Measurements from ENCODE around the gene OVCH2.
"Not testable (repeated sequence)": the region's sequence is repeated elsewhere in the genome, so short reads cannot be mapped to it uniquely, and the experiment has no call there.

OVCH2 gene, protein sequence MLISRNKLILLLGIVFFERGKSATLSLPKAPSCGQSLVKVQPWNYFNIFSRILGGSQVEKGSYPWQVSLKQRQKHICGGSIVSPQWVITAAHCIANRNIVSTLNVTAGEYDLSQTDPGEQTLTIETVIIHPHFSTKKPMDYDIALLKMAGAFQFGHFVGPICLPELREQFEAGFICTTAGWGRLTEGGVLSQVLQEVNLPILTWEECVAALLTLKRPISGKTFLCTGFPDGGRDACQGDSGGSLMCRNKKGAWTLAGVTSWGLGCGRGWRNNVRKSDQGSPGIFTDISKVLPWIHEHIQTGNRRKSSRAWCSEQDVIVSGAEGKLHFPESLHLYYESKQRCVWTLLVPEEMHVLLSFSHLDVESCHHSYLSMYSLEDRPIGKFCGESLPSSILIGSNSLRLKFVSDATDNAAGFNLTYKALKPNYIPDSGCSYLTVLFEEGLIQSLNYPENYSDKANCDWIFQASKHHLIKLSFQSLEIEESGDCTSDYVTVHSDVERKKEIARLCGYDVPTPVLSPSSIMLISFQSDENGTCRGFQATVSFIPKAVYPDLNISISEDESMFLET

DNA sequence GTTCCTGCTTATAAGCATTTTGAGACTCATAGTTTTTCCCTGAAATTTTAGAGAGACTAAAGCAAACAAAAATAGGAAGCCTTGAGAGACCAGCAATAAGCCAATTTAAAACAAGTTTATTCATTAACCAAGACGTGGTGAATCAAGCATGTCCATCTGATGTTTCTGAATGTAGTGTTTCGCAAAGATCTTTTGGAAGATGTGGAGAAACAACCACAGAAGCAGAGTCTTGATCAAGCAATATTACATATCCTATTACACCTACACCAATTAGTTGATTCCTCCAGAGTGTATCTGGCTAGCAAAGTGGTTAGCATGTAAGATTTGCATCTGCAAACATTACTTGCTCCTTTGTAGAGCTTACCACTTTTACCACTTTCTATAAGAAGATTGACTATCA, at the start of gene OVCH2:
Gene OVCH2, minus strand, starts transcription at position 101 of the 400 bp plus-strand sequence. Its CDS starts 83 bp downstream, at position 18.
- DNase-seq: no peak

DNA sequence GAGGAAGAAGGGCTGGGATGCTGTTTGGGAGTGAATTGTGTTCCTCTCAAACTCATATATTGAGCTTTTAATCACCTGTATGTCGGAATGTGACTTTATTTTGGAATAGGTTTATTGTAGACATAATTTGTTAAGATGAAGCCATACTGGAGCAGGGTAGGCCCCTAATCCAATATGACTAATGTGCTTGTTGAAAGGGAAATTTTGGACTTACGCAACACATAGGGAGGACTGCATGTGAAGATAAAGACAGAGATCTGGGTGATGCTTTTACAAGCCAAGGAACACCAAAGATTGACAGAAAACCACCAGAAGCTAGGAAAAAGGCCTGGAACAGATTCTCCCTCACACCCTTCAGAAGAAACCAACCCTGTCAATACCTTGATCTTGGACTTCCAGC, 43.2 kb upstream of the OVCH2 start:
- no peak for DNase-seq

DNA sequence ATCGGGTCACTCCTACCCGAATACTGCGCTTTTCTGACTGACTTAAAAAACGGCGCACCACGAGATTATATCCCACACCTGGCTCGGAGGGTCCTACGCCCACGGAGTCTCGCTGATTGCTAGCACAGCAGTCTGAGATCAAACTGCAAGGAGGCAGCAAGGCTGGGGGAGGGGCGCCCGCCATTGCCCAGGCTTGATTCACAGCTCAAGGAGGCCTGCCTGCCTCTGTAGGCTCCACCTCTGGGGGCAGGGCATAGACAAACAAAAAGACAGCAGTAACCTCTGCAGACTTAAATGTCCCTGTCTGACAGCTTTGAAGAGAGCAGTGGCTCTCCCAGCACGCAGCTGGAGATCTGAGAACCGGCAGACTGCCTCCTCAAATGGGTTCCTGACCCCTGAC, 28.5 kb upstream of the OVCH2 start:
- not testable (repeated sequence) for DNase-seq

DNA sequence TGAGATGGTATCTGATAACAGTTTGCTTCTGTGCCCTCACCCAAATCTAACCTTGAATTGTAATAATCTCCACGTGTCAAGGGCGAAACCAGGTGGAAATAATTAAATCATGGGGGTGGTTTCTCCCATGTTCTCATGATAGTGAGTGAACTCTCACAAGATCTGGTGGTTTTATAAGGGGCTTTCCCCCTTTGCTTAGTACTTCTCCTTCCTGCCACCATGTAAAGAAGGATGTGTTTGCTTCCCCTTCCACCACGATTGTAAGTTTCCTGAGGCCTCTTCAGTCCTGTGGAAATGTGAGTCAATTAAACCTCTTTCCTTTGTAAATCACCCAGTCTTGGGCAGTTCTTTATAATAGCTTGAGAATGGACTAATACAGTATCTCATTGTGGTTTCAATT, 8.5 kb upstream of the OVCH2 start:
- DNase-seq: no peak

DNA sequence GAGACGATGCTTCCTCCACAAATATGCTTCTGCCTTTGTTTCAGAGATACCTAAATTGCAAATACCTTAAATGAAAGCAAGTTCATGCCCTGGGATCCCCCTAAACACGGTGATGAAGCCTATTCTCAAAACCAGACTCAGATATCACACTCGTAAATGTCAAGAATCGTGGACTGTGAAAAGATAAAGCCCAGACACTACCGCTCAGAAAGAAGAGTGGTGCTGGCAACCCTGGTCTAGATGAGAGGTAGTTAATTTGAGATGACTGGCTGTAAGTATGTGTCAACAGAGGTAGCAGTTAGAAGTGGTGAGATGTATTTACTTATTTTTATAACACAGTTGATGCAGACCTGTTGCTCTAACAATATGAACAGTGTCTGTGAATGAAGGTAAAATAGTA, 2.5 kb downstream of the OVCH2 start:
- DNase-seq: no peak

DNA sequence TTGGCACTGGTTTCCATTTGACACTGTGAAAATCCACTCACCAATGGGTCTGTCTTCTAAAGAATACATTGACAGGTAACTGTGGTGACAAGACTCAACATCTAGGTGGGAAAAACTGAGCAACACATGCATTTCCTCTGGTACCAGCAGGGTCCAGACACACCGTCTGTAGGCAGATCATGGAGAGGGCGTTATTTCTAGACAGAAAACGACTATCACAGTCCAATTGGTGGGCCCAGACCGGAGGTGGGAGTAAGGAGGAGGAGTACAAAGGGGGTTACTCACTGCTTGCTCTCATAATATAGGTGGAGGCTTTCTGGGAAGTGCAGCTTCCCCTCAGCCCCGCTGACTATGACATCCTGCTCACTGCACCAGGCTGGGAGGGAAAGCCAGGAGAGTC, 9.9 kb downstream of the OVCH2 start:
- DNase-seq: no peak

DNA sequence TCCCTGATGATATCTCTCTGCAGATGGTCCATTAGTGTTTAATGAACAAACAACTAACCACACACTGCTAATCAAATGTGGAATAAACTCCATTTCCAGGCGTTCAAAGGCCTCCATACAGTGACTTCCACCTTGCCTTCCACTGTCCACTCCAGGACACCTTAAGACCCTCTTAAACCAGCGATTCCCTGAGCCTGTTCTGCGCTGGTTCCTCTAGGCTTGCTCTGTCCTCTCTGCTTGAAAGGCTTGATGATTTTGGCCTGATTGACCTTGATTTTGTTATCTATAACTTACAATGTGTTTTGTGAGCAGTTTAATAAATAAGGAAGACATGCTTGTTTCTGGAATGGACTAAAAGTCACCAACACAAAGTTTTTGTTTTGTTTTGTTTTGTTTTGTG, 12.0 kb downstream of the OVCH2 start:
- no peak for DNase-seq

DNA sequence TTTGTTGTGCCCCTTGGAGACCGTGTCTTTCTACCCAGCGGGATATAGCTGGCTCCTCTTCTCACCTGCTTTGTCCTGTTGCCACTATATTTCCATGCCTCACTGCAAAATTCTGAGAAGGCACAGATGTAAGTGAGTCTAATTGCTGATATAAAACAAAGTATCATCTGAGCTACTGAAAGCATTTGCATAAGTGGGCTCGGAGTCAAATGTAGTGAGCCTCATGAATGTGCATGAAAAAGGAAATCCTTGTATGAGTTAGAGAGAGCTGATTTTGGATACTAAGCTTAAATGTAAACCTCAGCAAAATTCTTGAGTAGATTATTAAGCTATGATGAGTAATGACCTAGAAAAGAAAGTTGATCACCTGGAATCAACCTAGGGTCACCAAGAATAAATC, 13.9 kb downstream of the OVCH2 start:
- DNase-seq: no peak

DNA sequence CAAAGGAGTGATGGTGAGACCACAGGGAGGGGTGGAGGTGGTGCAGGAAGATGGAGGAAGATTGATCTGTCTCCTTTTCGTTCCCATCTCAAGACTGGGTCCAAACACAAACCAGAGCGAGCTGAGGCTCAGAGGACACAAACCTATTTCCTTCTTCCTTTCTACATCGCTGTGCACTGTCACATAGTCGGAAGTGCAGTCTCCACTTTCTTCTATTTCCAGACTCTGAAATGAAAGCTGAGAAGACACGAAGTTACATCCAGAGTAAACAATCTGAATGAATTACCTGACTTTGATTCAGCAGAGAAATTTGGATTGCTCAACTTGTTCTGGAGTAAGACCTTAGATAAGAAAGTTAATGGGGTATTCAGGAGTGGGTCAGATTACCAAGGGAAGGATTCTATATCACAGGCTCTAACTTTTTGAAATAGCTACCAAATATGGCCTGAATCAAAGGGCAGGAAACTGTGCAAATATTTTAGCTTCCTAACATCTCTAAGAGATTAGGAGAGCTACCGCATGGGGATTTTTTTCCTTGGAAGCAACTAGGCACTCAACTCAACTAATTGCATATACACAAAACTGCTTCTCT, 14.4 kb downstream of the OVCH2 start:
- DNase-seq: peak; percentile 62

DNA sequence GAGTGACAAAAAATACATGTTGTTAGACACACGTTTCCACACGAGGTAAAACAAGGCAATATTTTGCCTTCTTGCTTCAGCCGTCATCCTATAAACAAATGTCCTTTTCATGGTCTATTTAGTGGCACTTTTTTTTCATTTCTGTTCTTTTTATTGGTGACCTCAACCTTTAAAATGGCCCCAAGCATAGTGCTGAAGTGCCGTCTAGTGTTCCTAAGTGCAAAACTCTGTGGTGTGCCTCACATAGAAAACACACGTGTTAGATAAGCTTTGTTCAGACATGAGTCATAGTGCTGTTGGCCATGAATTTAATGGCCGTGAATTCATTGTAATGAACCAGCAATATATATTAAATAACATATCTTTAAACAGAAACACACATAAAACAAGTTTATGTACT, 15.6 kb downstream of the OVCH2 start:
- no peak for DNase-seq

DNA sequence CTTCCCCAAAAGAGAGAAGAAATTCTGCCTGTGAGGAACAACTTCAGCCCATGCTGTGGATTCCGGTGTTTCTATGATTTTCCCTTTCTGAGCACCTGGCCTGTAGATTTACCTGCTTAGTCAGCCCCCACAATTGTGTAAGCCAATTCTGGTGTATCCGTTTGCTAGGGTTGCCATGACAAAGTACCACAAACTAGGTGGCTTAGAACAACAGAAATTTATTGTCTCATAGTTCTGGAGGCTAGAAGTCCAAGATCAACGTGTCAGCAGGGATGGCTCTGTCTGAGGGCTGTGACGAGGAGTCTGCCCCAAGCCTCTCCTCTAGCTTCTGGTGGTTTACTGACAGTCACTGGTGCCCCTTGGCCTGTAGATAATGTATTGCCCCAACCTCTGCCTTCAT, 17.0 kb downstream of the OVCH2 start:
- no peak for DNase-seq

DNA sequence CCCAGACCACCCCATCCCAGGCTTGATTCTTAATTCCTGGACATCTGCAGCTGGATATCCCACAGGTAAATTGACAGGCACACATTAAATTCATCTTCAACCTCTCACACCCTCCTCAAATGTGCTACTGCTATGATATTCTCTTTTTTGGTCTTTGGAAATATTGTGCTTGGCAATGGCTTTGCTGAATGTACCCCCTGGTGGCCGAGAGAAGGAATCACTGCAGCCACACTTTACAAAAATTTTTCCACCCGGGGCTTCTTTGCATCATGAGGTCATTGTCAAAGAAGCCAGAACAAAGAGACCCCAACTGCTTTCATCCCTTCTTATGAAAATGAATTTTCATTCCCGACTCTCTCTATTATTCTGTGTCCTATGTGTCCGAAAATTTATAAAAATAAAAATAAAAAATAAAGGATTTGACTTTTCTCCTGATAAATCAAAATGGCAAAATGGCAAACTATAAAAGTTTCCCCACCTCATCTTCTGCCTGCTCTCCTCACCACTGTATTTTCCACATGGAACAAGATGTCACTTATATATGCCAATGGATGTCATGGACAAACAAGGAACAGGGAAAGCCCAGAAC, 17.9 kb downstream of the OVCH2 start:
- DNase-seq: no peak

DNA sequence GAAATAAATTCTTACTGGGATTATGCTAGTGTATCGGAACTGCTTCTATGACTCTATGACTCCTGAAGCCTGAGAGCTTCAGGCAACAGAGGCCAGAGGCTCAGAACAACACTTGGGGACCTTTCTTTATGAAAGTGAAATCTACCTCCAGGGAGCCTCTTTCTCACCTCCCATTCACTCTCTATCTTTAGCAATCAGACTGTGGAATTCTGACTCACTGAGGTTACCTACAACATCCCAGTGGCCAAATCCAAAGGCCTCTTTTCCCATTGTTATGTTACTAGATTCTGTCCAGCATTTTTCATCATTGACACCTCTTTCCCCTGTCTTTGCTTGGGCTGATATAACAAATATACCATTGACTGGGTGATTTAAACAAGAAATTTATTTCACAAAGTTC, 18.9 kb downstream of the OVCH2 start:
- DNase-seq: no peak

DNA sequence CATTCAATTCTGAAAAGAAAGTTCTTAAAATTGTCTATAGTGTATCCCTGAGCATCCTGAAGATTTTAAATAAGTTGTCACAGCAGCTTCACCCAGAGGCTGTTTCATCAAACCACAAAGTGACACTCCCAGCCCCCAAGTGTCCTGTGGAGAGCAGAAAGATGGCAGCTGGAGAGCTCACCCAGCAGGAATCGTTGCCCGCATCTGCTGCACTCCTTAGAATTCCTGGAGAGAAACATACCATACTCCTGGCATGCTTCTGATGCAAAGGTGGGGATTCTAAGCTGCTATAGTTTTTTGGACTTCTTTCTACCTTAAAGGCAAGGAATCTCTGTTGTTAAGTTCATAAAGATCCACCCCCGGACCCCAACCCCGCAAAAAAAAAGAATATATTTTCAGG, 19.5 kb downstream of the OVCH2 start:
- DNase-seq: no peak

DNA sequence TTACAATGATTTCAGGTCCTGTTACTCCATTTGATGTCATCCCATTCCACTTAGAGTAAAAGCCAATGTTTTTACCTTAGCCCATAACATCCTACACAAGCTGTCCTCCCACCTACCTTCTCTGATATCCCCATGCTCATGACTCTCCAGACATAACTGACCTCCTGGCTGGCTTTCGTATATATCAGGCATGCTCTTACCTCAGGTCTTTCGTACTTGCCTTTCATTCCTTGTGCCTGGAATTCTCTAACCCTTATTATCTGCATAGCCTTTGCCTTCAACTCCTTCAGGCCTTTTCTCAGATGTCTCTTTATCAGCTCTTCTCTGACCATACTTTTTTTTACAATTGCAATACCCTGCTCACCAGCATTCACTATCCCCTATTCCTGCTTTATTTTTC, 22.7 kb downstream of the OVCH2 start:
- no peak for DNase-seq

DNA sequence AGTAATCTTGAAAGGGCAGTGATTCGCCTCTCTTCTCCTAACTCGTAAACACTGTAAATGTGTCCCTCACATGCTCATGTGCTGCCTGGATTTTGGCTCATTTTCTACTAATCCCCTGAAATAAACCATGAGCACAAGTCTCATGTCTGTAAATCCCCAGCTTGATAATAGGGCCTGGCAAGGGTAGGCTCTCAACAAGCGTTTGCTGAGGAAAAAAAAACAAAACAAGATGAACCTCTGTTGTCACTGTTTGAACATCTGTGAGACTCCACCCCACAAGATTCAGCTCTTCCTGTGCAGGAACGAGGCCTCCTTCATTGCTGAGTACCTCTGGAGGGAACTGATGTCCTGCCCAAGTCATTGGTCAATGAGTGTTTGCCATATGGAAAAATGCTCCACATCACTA, 28.5 kb downstream of the OVCH2 start:
- no peak for DNase-seq

DNA sequence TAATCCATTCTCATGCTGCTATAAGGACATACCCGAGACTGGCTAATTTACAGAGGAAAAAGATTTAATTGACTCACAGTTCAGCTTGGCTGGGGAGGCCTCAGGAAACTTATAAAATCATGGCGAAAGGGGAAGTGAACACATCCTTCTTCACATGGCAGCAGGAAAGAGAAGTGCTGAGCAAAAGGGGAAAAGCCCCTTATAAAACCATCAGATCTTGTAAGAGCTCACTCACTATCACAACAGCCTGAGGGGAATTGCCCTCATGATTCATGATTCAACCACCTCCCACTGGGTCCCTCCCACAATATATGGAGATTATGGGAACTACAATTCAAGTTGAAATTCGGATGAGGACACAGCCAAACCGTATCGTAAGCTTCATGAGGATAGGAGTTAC, 29.2 kb downstream of the OVCH2 start:
- peak; percentile 61 for DNase-seq

DNA sequence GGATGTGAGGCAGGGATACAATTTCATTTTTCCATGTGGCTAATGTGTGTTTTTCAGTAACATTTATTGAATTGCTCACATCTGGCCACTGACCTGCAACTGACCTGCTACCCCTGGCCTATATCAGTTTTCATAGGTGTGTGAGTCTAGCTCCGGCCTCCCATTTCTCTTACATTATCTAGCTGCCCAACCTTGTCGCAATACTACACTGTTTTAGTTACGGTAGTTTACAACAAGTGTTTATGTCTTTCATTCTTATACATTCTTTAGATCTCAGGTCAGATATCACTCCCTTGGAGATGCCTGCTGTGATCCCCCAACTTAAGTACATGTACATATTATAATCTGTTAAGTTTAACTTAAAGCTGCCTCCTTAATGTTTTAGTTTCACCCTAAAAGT, 30.6 kb downstream of the OVCH2 start:
- DNase-seq: no peak

DNA sequence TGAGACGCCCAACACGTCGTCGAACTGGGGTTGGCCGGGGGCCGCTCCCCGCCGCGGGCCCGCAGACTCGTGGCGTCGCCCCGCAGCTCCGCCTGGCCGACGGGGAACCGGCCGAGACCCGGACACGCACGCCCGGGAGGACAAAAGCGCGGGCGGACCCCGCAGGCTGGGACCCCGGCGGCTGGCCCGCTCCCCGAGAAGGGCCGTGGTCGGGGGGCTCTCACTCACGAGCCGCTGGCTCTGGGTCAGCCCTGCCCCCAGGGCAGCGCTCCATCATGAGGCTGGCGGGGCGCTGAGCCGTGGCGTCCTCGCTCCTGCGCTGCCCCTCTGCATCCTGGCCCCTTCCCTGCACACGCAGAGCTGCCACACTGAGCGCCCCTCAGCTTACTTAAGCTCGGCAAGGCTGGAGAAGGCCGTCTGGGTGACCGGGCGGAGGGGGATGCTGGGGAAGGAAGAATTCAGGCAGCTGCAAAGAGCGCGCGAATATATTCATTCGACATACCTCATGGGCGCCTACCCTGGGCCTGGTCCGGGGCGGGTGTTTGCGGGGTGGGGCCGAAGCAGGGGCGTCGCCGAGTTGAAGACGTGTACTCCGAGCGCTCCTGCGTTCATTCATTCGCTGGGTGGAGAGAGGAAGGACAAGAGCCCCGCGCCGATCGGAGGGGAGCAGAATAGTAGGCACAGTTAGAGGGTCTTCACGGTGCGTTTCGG, 32.4 kb downstream of the OVCH2 start:
- no peak for DNase-seq

DNA sequence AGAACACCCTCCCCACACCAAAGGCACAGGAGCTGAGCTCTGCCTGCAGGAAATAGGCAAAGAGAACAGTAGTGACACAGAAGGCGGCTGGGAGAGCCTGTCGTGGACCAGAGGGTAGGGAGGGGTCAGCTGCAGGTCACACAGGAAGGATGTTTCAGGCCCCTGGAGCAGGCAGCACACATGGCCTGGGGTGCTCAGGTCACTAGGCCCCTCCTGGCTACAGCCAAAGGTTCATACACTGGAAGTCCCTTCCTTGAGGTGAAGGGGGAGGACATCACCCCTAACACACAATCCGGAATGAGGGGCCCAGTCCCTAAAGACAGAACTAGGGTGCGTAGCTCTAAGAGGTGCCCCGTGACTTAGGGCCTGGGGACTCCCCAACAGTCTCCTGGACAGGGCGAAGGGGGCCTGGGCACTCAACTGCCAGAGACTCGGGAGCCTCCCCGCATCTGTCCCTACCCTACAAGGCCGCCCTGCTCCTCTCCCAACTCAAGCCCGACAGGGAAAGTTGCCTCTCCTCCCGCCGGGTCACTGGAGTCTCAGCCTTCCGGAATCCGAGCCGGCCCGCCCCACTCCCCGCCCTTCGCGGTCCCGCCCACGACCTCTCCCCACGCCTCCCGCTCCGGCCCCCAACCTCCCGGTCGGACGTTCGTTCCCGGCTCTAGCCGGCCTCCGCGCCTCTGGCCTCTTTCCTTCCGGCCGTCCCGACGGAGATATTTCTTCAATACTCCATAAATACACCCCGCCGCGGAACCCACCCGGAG, 33.1 kb downstream of the OVCH2 start, which contains the start of gene CYB5R2:
Gene CYB5R2, minus strand, starts transcription at position 541 of the 764 bp plus-strand sequence. CDS start 675 bp downstream, outside the sequence.
- DNase-seq: no peak

DNA sequence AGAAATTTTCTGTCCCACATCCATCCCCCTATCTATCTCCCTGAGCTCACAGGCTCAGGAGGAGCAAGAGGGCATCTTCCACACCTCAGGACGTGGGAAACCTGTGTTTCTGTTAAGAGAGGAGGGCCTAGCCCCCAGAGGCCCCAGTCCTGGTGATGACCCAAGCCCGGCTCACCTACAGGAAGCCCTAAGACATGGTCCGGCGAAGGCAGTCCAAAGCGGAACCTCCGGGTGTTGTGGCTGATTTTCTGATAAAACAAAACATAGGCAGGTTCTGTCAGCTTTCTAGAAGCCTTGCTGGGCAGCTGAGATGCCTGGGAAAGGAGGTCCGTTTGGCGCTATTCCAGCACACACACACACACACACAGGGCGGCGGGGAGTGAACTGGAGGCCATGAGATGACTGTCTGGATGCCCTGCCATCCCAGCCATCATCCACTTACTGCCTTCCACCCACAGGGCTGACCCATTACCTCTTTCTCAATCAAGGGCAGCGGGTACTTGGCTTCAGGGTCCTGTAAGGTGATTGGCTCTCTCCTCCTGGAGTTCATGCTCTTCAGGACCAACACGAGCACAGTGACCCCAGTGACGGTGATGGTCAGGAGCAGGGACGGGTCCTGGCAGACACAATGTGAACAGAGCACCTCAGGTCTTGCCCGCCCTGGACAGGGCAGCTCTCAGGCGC, 33.9 kb downstream of the OVCH2 start:
- DNase-seq: no peak
